Liver (tissue), 9 donors: Measurements from ENCODE around the gene MMP2. TPM values are rescaled to one million over a fixed set of nuclear protein-coding genes. Genes with fewer than 3 reads are reported as not detected.

Experiments used
- DNase-seq: peaks from one replicate; pipeline ENCODE4 v3.0.0-alpha.2; 2017; ENCODE audit warnings: low spot score
- H3K27ac ChIP-seq, 2 donors: one replicate each; pipeline ENCODE4 v1.7.0; 2013; ENCODE audit warnings: inconsistent platforms in 2 of 2, low read length in 2 of 2, control low read depth in 1 of 2, low read depth in 1 of 2, mild to moderate bottlenecking in 1 of 2
- H3K27me3 ChIP-seq, 4 donors: one replicate each; pipeline versions ENCODE4 v1.6.1 to v1.7.0; 2013; ENCODE audit warnings: low read length in 3 of 4, inconsistent platforms in 1 of 4, mild to moderate bottlenecking in 1 of 4, moderate library complexity in 1 of 4; ENCODE audit not compliant: control insufficient read depth in 4 of 4, insufficient read depth in 4 of 4
- H3K36me3 ChIP-seq, 4 donors: one replicate each; pipeline versions ENCODE4 v1.6.1 to v1.7.0; 2013; ENCODE audit warnings: low read length in 3 of 4, mild to moderate bottlenecking in 3 of 4, low read depth in 1 of 4, moderate library complexity in 1 of 4; ENCODE audit not compliant: control insufficient read depth in 4 of 4, insufficient read depth in 3 of 4
- H3K4me1 ChIP-seq, 4 donors: one replicate each; pipeline versions ENCODE4 v1.6.1 to v1.7.0; 2013; ENCODE audit warnings: low read length in 3 of 4, mild to moderate bottlenecking in 3 of 4, moderate library complexity in 1 of 4; ENCODE audit not compliant: control insufficient read depth in 4 of 4, insufficient read depth in 4 of 4
- H3K4me3 ChIP-seq, 3 donors: one replicate each; pipeline versions ENCODE4 v1.6.1 to v1.7.0; 2013; ENCODE audit warnings: low read length in 3 of 3, control low read depth in 1 of 3, low read depth in 1 of 3, mild to moderate bottlenecking in 1 of 3
- H3K9ac ChIP-seq, 2 donors: one replicate each; pipeline ENCODE4 v1.7.0; 2013; ENCODE audit warnings: low read length in 2 of 2, mild to moderate bottlenecking in 2 of 2, moderate library complexity in 2 of 2, control low read depth in 1 of 2, low read depth in 1 of 2
- H3K9me3 ChIP-seq, 4 donors: one replicate each; pipeline versions ENCODE4 v1.6.1 to v1.7.0; 2013; ENCODE audit warnings: low read length in 3 of 4; ENCODE audit not compliant: control insufficient read depth in 4 of 4
- ATF3 ChIP-seq: IDR thresholded peaks from 2 replicates; pipeline ENCODE4 v1.6.1; 2016; ENCODE audit warnings: antibody characterized with exemption
- CTCF ChIP-seq: fragments of 150-350 bp; IDR thresholded peaks from 2 replicates; pipeline ENCODE4 v1.5.1; 2017; ENCODE audit warnings: improper control_type of control experiment, low read depth, low read length; ENCODE audit not compliant: missing input control
- EGR1 ChIP-seq, 2 donors: IDR thresholded peaks; 2 replicates each; pipeline ENCODE4 v1.6.1; 2016 to 2018; ENCODE audit warnings: antibody characterized with exemption in 2 of 2, low read depth in 2 of 2
- FOXA1 ChIP-seq: IDR thresholded peaks from 2 replicates; pipeline ENCODE4 v1.6.1; 2016; ENCODE audit warnings: antibody characterized with exemption
- FOXA2 ChIP-seq: IDR thresholded peaks from 2 replicates; pipeline ENCODE4 v1.6.1; 2016; ENCODE audit warnings: antibody characterized with exemption
- GABPA ChIP-seq, 2 donors: IDR thresholded peaks in 1 of 2; conservative IDR thresholded peaks in 1 of 2; 2 replicates each; pipeline ENCODE4 v1.6.1; 2016; ENCODE audit warnings: antibody characterized with exemption in 2 of 2, mild to moderate bottlenecking in 1 of 2, moderate library complexity in 1 of 2
- HNF4A ChIP-seq, 2 donors: conservative IDR thresholded peaks; 2 replicates each; pipeline ENCODE4 v1.6.1; 2016; ENCODE audit warnings: antibody characterized with exemption in 2 of 2, mild to moderate bottlenecking in 2 of 2
- HNF4G ChIP-seq: IDR thresholded peaks from 2 replicates; pipeline ENCODE4 v1.6.1; 2016; ENCODE audit warnings: antibody characterized with exemption
- JUND ChIP-seq, 2 donors: IDR thresholded peaks; 2 replicates each; pipeline ENCODE4 v1.6.1; 2016; ENCODE audit warnings: antibody characterized with exemption in 2 of 2
- MAX ChIP-seq: IDR thresholded peaks from 2 replicates; pipeline ENCODE4 v1.6.1; 2016; ENCODE audit warnings: antibody characterized with exemption
- NR2F2 ChIP-seq: IDR thresholded peaks from 2 replicates; pipeline ENCODE4 v1.6.1; 2016; ENCODE audit warnings: antibody characterized with exemption
- RAD21 ChIP-seq, 2 donors: IDR thresholded peaks; 2 replicates each; pipeline ENCODE4 v1.6.1; 2016; ENCODE audit warnings: antibody characterized with exemption in 2 of 2, mild to moderate bottlenecking in 2 of 2
- REST ChIP-seq: IDR thresholded peaks from 2 replicates; pipeline ENCODE4 v1.6.1; 2016; ENCODE audit warnings: antibody characterized with exemption, mild to moderate bottlenecking
- RXRA ChIP-seq, 2 donors: IDR thresholded peaks; 2 replicates each; pipeline ENCODE4 v1.6.1; 2017 to 2018; ENCODE audit warnings: antibody characterized with exemption in 2 of 2, mild to moderate bottlenecking in 1 of 2
- SP1 ChIP-seq: IDR thresholded peaks from 2 replicates; pipeline ENCODE4 v1.6.1; 2018; ENCODE audit warnings: antibody characterized with exemption, mild to moderate bottlenecking
- TAF1 ChIP-seq: conservative IDR thresholded peaks from 2 replicates; pipeline ENCODE4 v1.6.1; 2016; ENCODE audit warnings: antibody characterized with exemption, mild to moderate bottlenecking
- YY1 ChIP-seq: IDR thresholded peaks from 2 replicates; pipeline ENCODE4 v1.6.1; 2016; ENCODE audit warnings: antibody characterized with exemption, mild to moderate bottlenecking
- ZBTB33 ChIP-seq: IDR thresholded peaks from 2 replicates; pipeline ENCODE4 v1.6.1; 2016; ENCODE audit warnings: antibody characterized with exemption
- WGBS: extraction: QIAGEN DNeasy Blood & Tissue Kit; methylation state at CpG from one replicate; pipeline ENCODE4 v1.1.7; 2013; 5-methylcytosine and 5-hydroxymethylcytosine counted together
- polyA plus RNA-seq, 2 donors: library from polyadenylated mRNA; stranded (reverse) in 1 of 2; unstranded in 1 of 2; fragments of 200-250 nt in 1 of 2; fragments of >200 nt in 1 of 2; fragmentation: Nextera tagmentation in 1 of 2; extraction: Ambion mirVana in 1 of 2; gene quantifications; one replicate each; pipeline versions ENCODE4 v1.2.1 to v1.2.3, GENCODE V29; 2013 to 2015
- total RNA-seq, 2 donors: library from RNA; depleted of rRNA; stranded (reverse); fragments of >200 nt; gene quantifications; one replicate each; pipeline ENCODE4 v1.2.3, GENCODE V29; 2014
- donor health status: healthy.
- donor health status: healthy.
- donor health status: healthy.
- donor health status: healthy.
- donor health status: healthy.

Gene MMP2
- total and polyA plus RNA-seq, 4 donors: 2.8 to 6.3 (median 5.3) TPM

GRCh38 chr16:55490301-55490700, 11.3 kb downstream of the MMP2 start:
- H3K27me3 ChIP-seq: no peaks in the 10 kb centered on the region
- no peaks in the 10 kb centered on the region for H3K4me1 ChIP-seq
- no peak overlapping the region for H3K9ac ChIP-seq
- DNase-seq: no peak
- 88% methylated on average over 2 of the region's 2 CpGs for WGBS
- no peak for TF ChIP-seq ATF3
- no peak for TF ChIP-seq GABPA (IDR thresholded peaks at IDR 0.05 in 1 of 2, conservative IDR thresholded peaks at IDR 0.05 in 1 of 2)
- no peak for TF ChIP-seq REST
- TF ChIP-seq MAX: no peak
- no peak for TF ChIP-seq EGR1 (IDR thresholded peaks at IDR 0.05; ENCODE audit: low read depth in 2 of 2)
- TF ChIP-seq FOXA2: no peak
- TF ChIP-seq RXRA (IDR thresholded peaks at IDR 0.05): no peak
- TF ChIP-seq RAD21 (IDR thresholded peaks at IDR 0.05): no peak
- TF ChIP-seq YY1: no peak
- TF ChIP-seq NR2F2: no peak
- no peak for TF ChIP-seq CTCF
- no peak for TF ChIP-seq FOXA1
- TF ChIP-seq ZBTB33: no peak
- no peak for TF ChIP-seq JUND (IDR thresholded peaks at IDR 0.05)
- no peak for TF ChIP-seq HNF4G
- no peak for TF ChIP-seq SP1
- no peak for TF ChIP-seq TAF1
- TF ChIP-seq HNF4A (conservative IDR thresholded peaks at IDR 0.05): no peak
- no peak overlapping the region for H3K4me3 ChIP-seq
- H3K27ac ChIP-seq: no peak overlapping the region
- no peaks in the 10 kb centered on the region for H3K9me3 ChIP-seq
- peaks cover 0 to 1% (median 0%) of the 10 kb centered on the region in 4 donors for H3K36me3 ChIP-seq
